ENCODE results near the gene SRSF7. TPM values are rescaled to one million over a fixed set of nuclear protein-coding genes. Genes with fewer than 3 reads are reported as not detected.

SRSF7 gene
- total and polyA plus RNA-seq, 9 of the 15 experiments (the other 6 are each of a cell fraction or from before 2014, with no cell fraction given) = 219 to 726 (median 375) TPM

- no peak for TF ChIP-seq THRA (IDR thresholded peaks at IDR 0.05)
- no peak for TF ChIP-seq NCOA4 (IDR thresholded peaks at IDR 0.05; ENCODE audit: partially characterized antibody)
- TF ChIP-seq RFX1 (IDR thresholded peaks at IDR 0.05) = no peak
- peak; percentile 71 for TF ChIP-seq POLR2AphosphoS5 (IDR thresholded peaks at IDR 0.05; ENCODE audit: control insufficient read depth, insufficient read depth, low read depth, low read length)
- no peak for TF ChIP-seq GTF2E2 (tag; IDR thresholded peaks at IDR 0.05)
- TF ChIP-seq AFF1 (IDR thresholded peaks at IDR 0.05; ENCODE audit: low read depth in 1 of 2, partially characterized antibody in 2 of 2) = no peak
- TF ChIP-seq CTCFL (IDR thresholded peaks at IDR 0.05; ENCODE audit: borderline replicate concordance, insufficient read depth, low read depth, low read length, poor library complexity, severe bottlenecking) = no peak
- TF ChIP-seq PHF8 (IDR thresholded peaks at IDR 0.05; ENCODE audit: borderline replicate concordance, low read length) = no peak
- TF ChIP-seq NKRF (IDR thresholded peaks at IDR 0.05; ENCODE audit: borderline replicate concordance) = no peak
- TF ChIP-seq PPARD (CRISPR knock-in tag; IDR thresholded peaks at IDR 0.05) = no peak
- TF ChIP-seq FOXM1 (IDR thresholded peaks at IDR 0.05; ENCODE audit: low read depth) = no peak
- 0 out of 2 replicates have a peak, but pooled peaks have one; percentile 60 for TF ChIP-seq FOXM1 (CRISPR knock-in tag; IDR thresholded peaks at IDR 0.05; ENCODE audit: low read depth)
- no peak for TF ChIP-seq PCBP1 (IDR thresholded peaks at IDR 0.05; ENCODE audit: low read depth, low read length, poor library complexity, severe bottlenecking)
- TF ChIP-seq ZNF408 (CRISPR knock-in tag; IDR thresholded peaks at IDR 0.05; ENCODE audit: low read depth) = no peak
- no peak for TF ChIP-seq POLR2H (tag; IDR thresholded peaks at IDR 0.05; ENCODE audit: low read depth)
Measured at GRCh38 chr2:38742797-38743559, 8.2 kb downstream of the SRSF7 start (continued).

Data from K562 (cell line).